ENCODE measurements around the gene MAT2A.

GRCh38 chr2:85503168-85503850 is 35.7 kb upstream of the MAT2A start:
- TF ChIP-seq CREM (IDR thresholded peaks at IDR 0.05; ENCODE audit: low read depth) (no peak), MTA2 (IDR thresholded peaks at IDR 0.05; ENCODE audit: low read depth) (no peak), SP1 (IDR thresholded peaks at IDR 0.05; ENCODE audit: low read depth, low read length) (no peak), YY1 (IDR thresholded peaks at IDR 0.05; ENCODE audit: low read depth, low read length) (no peak), EZH2 (IDR thresholded peaks at IDR 0.05; ENCODE audit: borderline replicate concordance, control insufficient read depth, low read depth, low read length) (no peak), DPF2 (IDR thresholded peaks at IDR 0.05) (no peak), RBBP5 (conservative IDR thresholded peaks at IDR 0.05) (no peak), HDGF (IDR thresholded peaks at IDR 0.05) (no peak), CHD2 (IDR thresholded peaks at IDR 0.05; ENCODE audit: borderline replicate concordance, low read depth, low read length) (no peak), HCFC1 (IDR thresholded peaks at IDR 0.05; ENCODE audit: low read length) (no peak), LARP7 (IDR thresholded peaks at IDR 0.05) (no peak), EP300 (IDR thresholded peaks at IDR 0.05; ENCODE audit: borderline replicate concordance in 1 of 2, control insufficient read depth in 1 of 2, low read depth in 2 of 2, low read length in 2 of 2) (no peak), CBFB (IDR thresholded peaks at IDR 0.05; ENCODE audit: low read depth) (no peak)
- TF ChIP-seq, protein P1, sequence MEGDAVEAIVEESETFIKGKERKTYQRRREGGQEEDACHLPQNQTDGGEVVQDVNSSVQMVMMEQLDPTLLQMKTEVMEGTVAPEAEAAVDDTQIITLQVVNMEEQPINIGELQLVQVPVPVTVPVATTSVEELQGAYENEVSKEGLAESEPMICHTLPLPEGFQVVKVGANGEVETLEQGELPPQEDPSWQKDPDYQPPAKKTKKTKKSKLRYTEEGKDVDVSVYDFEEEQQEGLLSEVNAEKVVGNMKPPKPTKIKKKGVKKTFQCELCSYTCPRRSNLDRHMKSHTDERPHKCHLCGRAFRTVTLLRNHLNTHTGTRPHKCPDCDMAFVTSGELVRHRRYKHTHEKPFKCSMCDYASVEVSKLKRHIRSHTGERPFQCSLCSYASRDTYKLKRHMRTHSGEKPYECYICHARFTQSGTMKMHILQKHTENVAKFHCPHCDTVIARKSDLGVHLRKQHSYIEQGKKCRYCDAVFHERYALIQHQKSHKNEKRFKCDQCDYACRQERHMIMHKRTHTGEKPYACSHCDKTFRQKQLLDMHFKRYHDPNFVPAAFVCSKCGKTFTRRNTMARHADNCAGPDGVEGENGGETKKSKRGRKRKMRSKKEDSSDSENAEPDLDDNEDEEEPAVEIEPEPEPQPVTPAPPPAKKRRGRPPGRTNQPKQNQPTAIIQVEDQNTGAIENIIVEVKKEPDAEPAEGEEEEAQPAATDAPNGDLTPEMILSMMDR (IDR thresholded peaks at IDR 0.05 in 2 of 3, conservative IDR thresholded peaks at IDR 0.05 in 1 of 3; ENCODE audit: control insufficient read depth in 2 of 3, extremely low read depth in 1 of 3, insufficient read depth in 1 of 3, low read depth in 3 of 3, low read length in 3 of 3), result no peak
